Kidney (tissue), 14 donors: ENCODE measurements around the gene KREMEN1. TPM values are rescaled to one million over a fixed set of nuclear protein-coding genes. Genes with fewer than 3 reads are reported as not detected.

Experiments
- DNase-seq, 5 donors: peaks; one replicate each; pipeline ENCODE4 v3.0.0-alpha.2; 2013 to 2020
- FAIRE-seq: peaks from 2 replicates; lab custom pipeline; 2012; peaks lifted over from hg19 to GRCh38; lab: Jason Lieb, UNC
- H3K27ac ChIP-seq, 2 donors: one replicate each; pipeline ENCODE4 v1.7.0; 2013; ENCODE audit warnings: low read depth in 2 of 2, low read length in 2 of 2, inconsistent platforms in 1 of 2
- H3K27me3 ChIP-seq: one replicate; pipeline ENCODE4 v1.7.1; 2013; ENCODE audit warnings: low read length, inconsistent platforms; ENCODE audit not compliant: control insufficient read depth, insufficient read depth
- H3K36me3 ChIP-seq, 3 donors: one replicate each; pipeline versions ENCODE4 v1.7.0 to v1.7.1; 2013; ENCODE audit warnings: low read length in 3 of 3, control low read depth in 1 of 3, inconsistent platforms in 1 of 3; ENCODE audit not compliant: insufficient read depth in 3 of 3, control insufficient read depth in 2 of 3
- H3K4me1 ChIP-seq, 3 donors: one replicate each; pipeline versions ENCODE4 v1.7.0 to v1.7.1; 2013; ENCODE audit warnings: low read length in 3 of 3, inconsistent platforms in 1 of 3, low read depth in 1 of 3; ENCODE audit not compliant: control insufficient read depth in 2 of 3, insufficient read depth in 2 of 3
- H3K4me3 ChIP-seq, 3 donors: one replicate each; pipeline versions ENCODE4 v1.7.0 to v1.8.1; 2013; ENCODE audit warnings: low read length in 3 of 3, control low read depth in 1 of 3, inconsistent platforms in 1 of 3
- H3K9ac ChIP-seq, 3 donors: one replicate each; pipeline versions ENCODE4 v1.7.0 to v1.7.1; 2013; ENCODE audit warnings: low read length in 3 of 3, control low read depth in 1 of 3, inconsistent platforms in 1 of 3
- H3K9me3 ChIP-seq, 3 donors: one replicate each; pipeline versions ENCODE4 v1.7.0 to v1.7.1; 2013; ENCODE audit warnings: low read length in 3 of 3, control low read depth in 1 of 3, inconsistent platforms in 1 of 3; ENCODE audit not compliant: control insufficient read depth in 2 of 3, insufficient read depth in 1 of 3
- intact Hi-C: fragments of 100-400 bp; cut with DNase I; formaldehyde crosslinking; loops from one replicate; pipeline ENCODE4 v1.11.1; 2022
- polyA plus RNA-seq: library from polyadenylated mRNA; stranded (reverse); fragments of 350-450 nt; fragmentation: Illumina TruSeq; extraction: RNeasy Lipid Tissue Mini Kit (QIAGEN cat#74804); gene quantifications from one replicate; pipeline ENCODE4 v1.2.3, GENCODE V29; 2014; ENCODE audit warnings: low read depth, low replicate concordance; ENCODE audit not compliant: insufficient read depth
- total RNA-seq: library from RNA; stranded (reverse); fragmentation: NEBNext Ultra II Directional; extraction: Animal tissue kit (Norgen Biotek cat#: 25700); gene quantifications from one replicate; pipeline ENCODE4 v1.2.1, GENCODE V29; 2021
- TF ChIP-seq, protein P1 (sequence below): IDR thresholded peaks from 3 replicates; pipeline ENCODE4 v1.5.1; 2012; ENCODE audit warnings: mild to moderate bottlenecking, moderate library complexity, borderline replicate concordance; ENCODE audit not compliant: insufficient read depth; ENCODE audit errors: extremely low read depth
- donor health status: control.
- donor health status: control.
- donor health status: control.
- donor health status: control.
- donor health status: control.
- donor health status: DM: yes; HTN: yes; CAD: no.
- donor health status: Normal renal cell carcinoma (clear cell type).

The KREMEN1 gene
- total and polyA plus RNA-seq, 2 donors from 2014 or later: 9.3 to 16.2 TPM

DNA sequence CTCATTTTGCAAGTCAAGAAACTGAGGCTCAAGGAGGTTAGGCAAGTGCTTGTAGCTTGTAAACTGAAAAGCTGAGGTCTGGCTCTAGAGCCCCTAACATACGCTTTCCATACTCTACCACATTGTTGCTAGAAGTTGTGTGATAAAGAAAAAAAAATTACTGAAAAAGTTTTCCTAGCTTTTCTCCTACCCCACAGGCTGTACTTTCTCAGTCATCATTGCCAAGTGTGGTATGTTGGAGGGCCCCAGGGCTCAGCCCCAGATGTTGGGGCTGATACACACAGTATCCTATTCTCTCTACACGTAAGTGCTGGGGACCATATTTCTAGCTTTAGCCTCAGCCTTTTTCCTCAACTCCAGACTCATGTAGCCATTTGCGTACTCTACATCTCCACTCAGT, 16.0 kb downstream of the KREMEN1 start:
- TF ChIP-seq, protein P1, sequence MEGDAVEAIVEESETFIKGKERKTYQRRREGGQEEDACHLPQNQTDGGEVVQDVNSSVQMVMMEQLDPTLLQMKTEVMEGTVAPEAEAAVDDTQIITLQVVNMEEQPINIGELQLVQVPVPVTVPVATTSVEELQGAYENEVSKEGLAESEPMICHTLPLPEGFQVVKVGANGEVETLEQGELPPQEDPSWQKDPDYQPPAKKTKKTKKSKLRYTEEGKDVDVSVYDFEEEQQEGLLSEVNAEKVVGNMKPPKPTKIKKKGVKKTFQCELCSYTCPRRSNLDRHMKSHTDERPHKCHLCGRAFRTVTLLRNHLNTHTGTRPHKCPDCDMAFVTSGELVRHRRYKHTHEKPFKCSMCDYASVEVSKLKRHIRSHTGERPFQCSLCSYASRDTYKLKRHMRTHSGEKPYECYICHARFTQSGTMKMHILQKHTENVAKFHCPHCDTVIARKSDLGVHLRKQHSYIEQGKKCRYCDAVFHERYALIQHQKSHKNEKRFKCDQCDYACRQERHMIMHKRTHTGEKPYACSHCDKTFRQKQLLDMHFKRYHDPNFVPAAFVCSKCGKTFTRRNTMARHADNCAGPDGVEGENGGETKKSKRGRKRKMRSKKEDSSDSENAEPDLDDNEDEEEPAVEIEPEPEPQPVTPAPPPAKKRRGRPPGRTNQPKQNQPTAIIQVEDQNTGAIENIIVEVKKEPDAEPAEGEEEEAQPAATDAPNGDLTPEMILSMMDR: no peak
- DNase-seq (no peak), FAIRE-seq (no peak)
- no peaks in the 10 kb centered on the region for H3K27me3 ChIP-seq
- intact Hi-C loops: no loop called here
- no peaks in the 10 kb centered on the region for H3K9me3 ChIP-seq
- H3K9ac ChIP-seq: no peak overlapping the region
- H3K4me1 ChIP-seq: peaks cover 0 to 5% (median 5%) of the 10 kb centered on the region in 3 donors
- no peak overlapping the region for H3K27ac ChIP-seq
- H3K4me3 ChIP-seq: no peak overlapping the region
- H3K36me3 ChIP-seq: no peaks in the 10 kb centered on the region

DNA sequence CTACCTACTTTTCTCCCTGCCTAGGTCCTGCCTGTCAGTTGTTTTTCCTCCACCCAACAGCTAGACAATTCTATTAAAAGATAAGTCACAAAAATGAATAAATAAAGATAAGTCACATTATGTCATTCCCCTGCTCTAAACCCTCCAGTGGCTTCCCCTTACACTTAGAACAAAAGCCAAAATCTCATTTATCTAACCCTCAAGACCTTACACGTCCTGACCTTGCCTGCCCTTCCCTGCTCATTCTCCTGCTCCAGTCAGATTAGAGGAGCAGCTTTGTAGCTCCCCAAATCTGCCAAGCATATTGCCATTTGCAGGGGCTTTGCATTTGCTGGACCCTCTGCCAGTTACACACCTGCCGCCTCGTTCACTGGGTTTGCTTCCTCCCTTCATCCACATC, 16.7 kb downstream of the KREMEN1 start:
- Histone ChIP-seq H3K9ac (no peak overlapping the region), H3K36me3 (no peaks in the 10 kb centered on the region), H3K9me3 (no peaks in the 10 kb centered on the region), H3K27ac (no peak overlapping the region), H3K27me3 (no peaks in the 10 kb centered on the region), H3K4me1 (peaks cover 0 to 6% (median 5%) of the 10 kb centered on the region in 3 donors), H3K4me3 (no peak overlapping the region)
- TF ChIP-seq, protein P1: no peak
- intact Hi-C loops: no loop called here
- no peak for DNase-seq
- no peak for FAIRE-seq

DNA sequence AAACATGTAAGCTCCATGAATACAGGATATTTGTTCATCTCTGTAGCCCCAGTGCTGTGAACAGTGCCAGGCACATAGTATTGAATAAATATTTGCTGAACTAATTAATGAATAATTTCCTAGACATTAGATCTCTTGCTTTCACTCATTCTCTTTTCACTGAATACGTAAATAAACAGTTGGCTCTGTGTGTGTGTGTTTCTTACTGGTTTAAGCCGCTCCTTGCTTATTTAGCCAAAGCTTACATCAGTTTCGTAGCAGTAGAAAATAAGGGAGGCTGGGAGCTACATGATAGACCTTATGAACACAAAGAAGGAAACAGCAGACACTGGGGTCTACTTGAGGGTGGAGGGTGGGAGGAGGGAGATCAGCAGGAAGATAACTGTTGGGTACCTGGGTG, 17.2 kb downstream of the KREMEN1 start:
- intact Hi-C loops: no loop called here
- FAIRE-seq (no peak), DNase-seq (no peak)
- peaks cover 0 to 3% (median 0%) of the 10 kb centered on the region in 3 donors for H3K36me3 ChIP-seq
- TF ChIP-seq, protein P1: no peak
- peaks cover 0 to 6% (median 5%) of the 10 kb centered on the region in 3 donors for H3K4me1 ChIP-seq
- H3K4me3 ChIP-seq: no peak overlapping the region
- H3K9me3 ChIP-seq: no peaks in the 10 kb centered on the region
- no peaks in the 10 kb centered on the region for H3K27me3 ChIP-seq
- no peak overlapping the region for H3K27ac ChIP-seq
- no peak overlapping the region for H3K9ac ChIP-seq

DNA sequence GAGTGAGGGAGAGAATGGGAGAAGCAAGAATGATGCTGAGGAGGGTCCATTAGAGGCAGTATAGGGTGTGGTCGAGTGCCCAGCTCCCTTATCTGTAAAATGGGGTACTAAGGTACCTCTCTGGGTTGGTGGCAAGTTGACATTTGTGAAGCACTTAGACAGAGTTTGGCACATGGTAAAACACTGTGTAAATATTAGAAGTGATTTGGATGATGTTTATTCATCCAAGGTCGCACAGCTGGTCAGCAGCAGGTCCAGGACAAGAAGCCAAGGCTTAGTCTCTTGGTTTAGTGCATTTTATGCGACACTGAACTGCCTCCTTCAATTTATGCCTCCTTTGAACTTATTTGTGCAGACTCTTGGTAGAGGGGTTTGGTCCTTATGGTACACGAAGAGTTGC, 19.4 kb downstream of the KREMEN1 start:
- intact Hi-C loops: no loop called here
- TF ChIP-seq, protein P1: no peak
- Histone ChIP-seq H3K9me3 (no peaks in the 10 kb centered on the region), H3K9ac (no peak overlapping the region), H3K36me3 (peaks cover 0 to 8% (median 5%) of the 10 kb centered on the region in 3 donors), H3K4me3 (no peak overlapping the region), H3K27me3 (no peaks in the 10 kb centered on the region), H3K27ac (no peak overlapping the region), H3K4me1 (peaks cover 0 to 6% (median 5%) of the 10 kb centered on the region in 3 donors)
- no peak for FAIRE-seq
- DNase-seq: no peak
